ENCODE measurements around the gene DDX51.

Gene DDX51

DNA sequence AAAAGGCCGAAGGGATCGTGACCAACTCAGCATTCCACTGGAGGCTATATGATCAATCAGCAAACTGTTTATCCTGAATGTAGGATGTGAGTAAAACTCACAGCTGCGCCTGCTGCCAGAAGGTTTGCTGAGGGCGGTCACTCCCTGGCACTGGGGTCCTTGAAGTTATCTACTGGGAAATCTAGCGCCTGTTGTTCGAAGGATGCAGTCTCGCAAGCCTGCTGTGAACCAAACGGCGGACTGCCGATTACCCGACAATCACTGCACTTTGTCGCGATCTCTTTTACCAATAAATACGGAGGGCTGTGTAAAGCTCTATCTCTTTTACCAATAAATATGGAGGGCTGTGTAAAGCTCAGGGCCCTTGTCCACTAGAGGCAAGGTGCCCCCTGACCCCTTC is 12.9 kb downstream of the DDX51 start:
- Mint-ChIP-seq H3K36me3 (ENCODE audit: low read depth) (peaks cover 63% of the 10 kb centered on the region), H3K27me3 (ENCODE audit: low read depth, poor library complexity) (no peaks in the 10 kb centered on the region), H3K27ac (no peak overlapping the region), H3K4me1 (no peaks in the 10 kb centered on the region), H3K9me3 (peaks cover 44% of the 10 kb centered on the region), H3K4me3 (no peak overlapping the region)
- TF ChIP-seq, protein P1, sequence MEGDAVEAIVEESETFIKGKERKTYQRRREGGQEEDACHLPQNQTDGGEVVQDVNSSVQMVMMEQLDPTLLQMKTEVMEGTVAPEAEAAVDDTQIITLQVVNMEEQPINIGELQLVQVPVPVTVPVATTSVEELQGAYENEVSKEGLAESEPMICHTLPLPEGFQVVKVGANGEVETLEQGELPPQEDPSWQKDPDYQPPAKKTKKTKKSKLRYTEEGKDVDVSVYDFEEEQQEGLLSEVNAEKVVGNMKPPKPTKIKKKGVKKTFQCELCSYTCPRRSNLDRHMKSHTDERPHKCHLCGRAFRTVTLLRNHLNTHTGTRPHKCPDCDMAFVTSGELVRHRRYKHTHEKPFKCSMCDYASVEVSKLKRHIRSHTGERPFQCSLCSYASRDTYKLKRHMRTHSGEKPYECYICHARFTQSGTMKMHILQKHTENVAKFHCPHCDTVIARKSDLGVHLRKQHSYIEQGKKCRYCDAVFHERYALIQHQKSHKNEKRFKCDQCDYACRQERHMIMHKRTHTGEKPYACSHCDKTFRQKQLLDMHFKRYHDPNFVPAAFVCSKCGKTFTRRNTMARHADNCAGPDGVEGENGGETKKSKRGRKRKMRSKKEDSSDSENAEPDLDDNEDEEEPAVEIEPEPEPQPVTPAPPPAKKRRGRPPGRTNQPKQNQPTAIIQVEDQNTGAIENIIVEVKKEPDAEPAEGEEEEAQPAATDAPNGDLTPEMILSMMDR (IDR thresholded peaks at IDR 0.05): no peak
- DNase-seq: no peak

DNA sequence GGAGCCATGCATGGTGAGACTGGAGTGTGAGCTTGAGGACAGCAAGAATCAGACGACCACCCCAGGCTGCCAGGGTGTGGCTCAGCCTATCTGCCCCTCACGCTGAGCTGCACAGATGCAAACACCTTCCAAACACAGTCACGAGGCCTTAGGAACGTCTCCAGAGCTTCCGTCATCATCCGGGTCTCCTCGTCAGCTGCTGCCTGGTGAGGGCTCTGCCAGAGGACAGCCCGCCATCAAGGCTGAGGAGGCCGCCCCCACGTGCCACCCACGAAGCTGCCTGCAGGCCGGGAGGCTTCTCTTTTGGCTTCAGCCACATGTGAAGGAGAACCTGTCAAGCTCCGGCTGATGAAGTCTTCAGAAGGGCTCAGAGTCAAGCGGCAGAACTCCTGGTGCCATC is 13.4 kb downstream of the DDX51 start:
- H3K36me3 Mint-ChIP-seq (ENCODE audit: low read depth): peaks cover 67% of the 10 kb centered on the region
- H3K4me3 Mint-ChIP-seq: no peak overlapping the region
- no peak for DNase-seq
- no peaks in the 10 kb centered on the region for H3K4me1 Mint-ChIP-seq
- H3K27ac Mint-ChIP-seq: no peak overlapping the region
- no peaks in the 10 kb centered on the region for H3K27me3 Mint-ChIP-seq (ENCODE audit: low read depth, poor library complexity)
- TF ChIP-seq, protein P1 (IDR thresholded peaks at IDR 0.05): no peak
- peaks cover 49% of the 10 kb centered on the region for H3K9me3 Mint-ChIP-seq

DNA sequence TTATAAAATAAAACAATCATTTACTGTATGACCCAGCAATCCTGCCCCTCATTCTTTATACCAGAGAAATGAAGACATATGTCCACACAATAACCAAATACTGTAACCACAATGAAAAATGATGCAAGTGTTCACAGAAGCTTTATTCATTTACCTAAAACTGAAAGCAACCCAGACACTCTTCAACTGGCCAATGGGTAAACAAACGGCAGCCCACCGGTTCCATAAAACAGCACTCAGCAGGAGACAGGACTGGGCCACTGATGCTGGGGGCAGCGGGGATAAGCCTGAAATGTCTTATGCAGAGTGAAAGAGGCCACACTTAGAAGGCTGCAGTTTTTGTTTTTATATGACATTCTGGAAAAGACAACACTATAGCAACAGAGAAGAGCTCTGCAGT is 15.1 kb downstream of the DDX51 start:
- TF ChIP-seq, protein P1 (IDR thresholded peaks at IDR 0.05): no peak
- H3K4me1 Mint-ChIP-seq: no peaks in the 10 kb centered on the region
- H3K9me3 Mint-ChIP-seq: peaks cover 50% of the 10 kb centered on the region
- DNase-seq: no peak
- H3K27me3 Mint-ChIP-seq (ENCODE audit: low read depth, poor library complexity): no peaks in the 10 kb centered on the region
- peaks cover 84% of the 10 kb centered on the region for H3K36me3 Mint-ChIP-seq (ENCODE audit: low read depth)
- H3K27ac Mint-ChIP-seq: no peak overlapping the region
- H3K4me3 Mint-ChIP-seq: no peak overlapping the region

DNA sequence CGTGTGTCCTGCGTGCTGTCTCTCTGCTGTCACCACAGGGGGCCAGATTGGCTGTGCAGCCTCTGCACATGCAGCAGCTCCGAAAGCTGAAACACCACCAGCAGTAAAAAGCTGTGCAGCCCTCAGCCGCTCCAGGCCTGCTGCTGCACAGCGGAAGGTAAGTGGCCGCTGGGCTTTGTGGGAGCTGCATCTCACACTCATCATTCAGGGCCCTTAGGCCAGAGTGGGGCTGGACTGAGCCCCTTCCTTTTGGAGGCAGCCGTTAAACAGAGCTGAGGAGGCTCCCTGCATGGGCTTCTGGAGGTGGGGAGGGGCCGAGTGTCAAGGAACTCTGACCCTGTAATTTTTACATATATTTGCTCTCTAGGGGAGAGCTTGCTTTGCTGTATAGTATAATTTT is 17.1 kb downstream of the DDX51 start:
- no peak overlapping the region for H3K4me3 Mint-ChIP-seq
- peaks cover 98% of the 10 kb centered on the region for H3K36me3 Mint-ChIP-seq (ENCODE audit: low read depth)
- peaks cover 50% of the 10 kb centered on the region for H3K9me3 Mint-ChIP-seq
- no peak overlapping the region for H3K27ac Mint-ChIP-seq
- no peaks in the 10 kb centered on the region for H3K4me1 Mint-ChIP-seq
- TF ChIP-seq, protein P1 (IDR thresholded peaks at IDR 0.05): no peak
- no peaks in the 10 kb centered on the region for H3K27me3 Mint-ChIP-seq (ENCODE audit: low read depth, poor library complexity)
- no peak for DNase-seq

DNA sequence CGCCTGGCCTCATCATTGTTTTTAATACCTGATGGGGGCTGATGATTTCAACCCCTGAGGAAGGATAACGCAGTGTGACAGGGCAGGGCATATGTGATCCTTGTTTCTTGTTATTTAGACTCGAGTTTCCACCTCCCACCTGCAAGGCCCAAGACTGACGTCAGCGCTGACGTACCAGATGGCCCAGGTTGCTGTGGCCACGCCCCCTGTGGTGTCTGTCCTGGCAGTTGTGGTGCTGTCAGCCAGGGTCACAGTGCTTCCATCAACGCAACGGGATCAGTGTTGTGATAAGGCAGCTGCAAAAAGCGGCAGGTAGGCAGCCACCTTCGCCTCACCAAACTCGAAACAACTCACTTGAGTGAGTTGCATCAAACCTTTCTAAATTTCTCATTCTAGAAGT is 18.4 kb downstream of the DDX51 start:
- no peak overlapping the region for H3K27ac Mint-ChIP-seq
- no peak for DNase-seq
- no peaks in the 10 kb centered on the region for H3K27me3 Mint-ChIP-seq (ENCODE audit: low read depth, poor library complexity)
- TF ChIP-seq, protein P1 (IDR thresholded peaks at IDR 0.05): no peak
- H3K9me3 Mint-ChIP-seq: peaks cover 44% of the 10 kb centered on the region
- peaks cover 87% of the 10 kb centered on the region for H3K36me3 Mint-ChIP-seq (ENCODE audit: low read depth)
- H3K4me3 Mint-ChIP-seq: no peak overlapping the region
- H3K4me1 Mint-ChIP-seq: no peaks in the 10 kb centered on the region

DNA sequence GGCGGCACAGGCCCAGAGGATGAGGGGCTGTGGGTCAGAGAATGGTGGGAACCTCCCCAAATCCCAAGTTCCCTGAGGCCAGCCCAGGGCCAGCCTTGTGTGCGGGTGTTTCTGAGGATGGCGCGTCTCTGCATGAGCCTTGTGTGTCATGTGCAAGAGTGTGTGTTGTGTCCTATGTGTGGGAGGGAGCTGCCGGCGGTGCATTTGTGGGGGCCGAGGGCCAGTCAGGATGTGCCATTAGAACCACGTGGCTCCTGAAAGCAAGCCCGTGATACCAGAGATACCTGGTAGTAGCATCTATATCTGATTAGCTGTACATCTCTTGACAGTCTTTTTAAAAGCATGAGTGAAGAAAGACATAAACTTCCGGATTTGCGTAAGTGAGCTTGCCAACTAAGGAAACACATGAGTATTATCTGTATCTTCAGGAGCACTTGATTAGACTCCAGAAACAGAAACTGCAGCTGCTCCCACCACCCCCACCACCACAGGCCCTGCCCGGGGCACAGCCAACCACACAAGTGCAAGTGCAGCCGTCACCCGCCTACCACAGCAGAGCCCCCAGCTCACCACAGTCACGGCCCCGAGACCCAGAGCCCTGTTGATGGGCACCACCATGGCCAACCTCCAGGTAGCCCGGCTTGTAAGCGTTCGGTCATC is 19.2 kb downstream of the DDX51 start:
- H3K27ac Mint-ChIP-seq: no peak overlapping the region
- H3K4me1 Mint-ChIP-seq: no peaks in the 10 kb centered on the region
- TF ChIP-seq, protein P1 (IDR thresholded peaks at IDR 0.05): no peak
- no peaks in the 10 kb centered on the region for H3K27me3 Mint-ChIP-seq (ENCODE audit: low read depth, poor library complexity)
- H3K36me3 Mint-ChIP-seq (ENCODE audit: low read depth): peaks cover 83% of the 10 kb centered on the region
- DNase-seq: no peak
- H3K4me3 Mint-ChIP-seq: no peak overlapping the region
- peaks cover 38% of the 10 kb centered on the region for H3K9me3 Mint-ChIP-seq

Measured in nephron progenitor cell (in vitro differentiated cells).